Kidney epithelial cell (primary cell): ENCODE data around the gene TOMT. TPM values are rescaled to one million over a fixed set of nuclear protein-coding genes. Genes with fewer than 3 reads are reported as not detected.

Experiments
- DNase-seq: peaks from one replicate; pipeline ENCODE4 v3.0.0-alpha.2; 2010; ENCODE audit warnings: low read depth
- H3K27me3 ChIP-seq: 2 replicates; pipeline ENCODE4 v1.6.0; 2011; ENCODE audit warnings: low read length; ENCODE audit not compliant: control insufficient read depth, insufficient read depth
- H3K36me3 ChIP-seq: 2 replicates; pipeline ENCODE4 v1.5.1; 2011; ENCODE audit warnings: low read length; ENCODE audit not compliant: control insufficient read depth, insufficient read depth
- H3K4me3 ChIP-seq: 2 replicates; pipeline ENCODE4 v1.5.1; 2011; ENCODE audit warnings: low read depth, mild to moderate bottlenecking, control low read depth, low read length
- CTCF ChIP-seq: IDR thresholded peaks from 2 replicates; pipeline ENCODE4 v1.5.1; 2011; ENCODE audit warnings: mild to moderate bottlenecking, moderate library complexity, low read length, control low read depth, inconsistent platforms; ENCODE audit not compliant: insufficient read depth, poor library complexity, severe bottlenecking
- total RNA-seq: library from RNA; depleted of rRNA; stranded (reverse); fragments of >200 nt; gene quantifications from 2 replicates; pipeline ENCODE4 v1.2.3, GENCODE V29; 2015

Gene TOMT
- total RNA-seq, 1 donor from 2014 or later, result not detected

GRCh38 chr11:72112978-72113808, 7.5 kb downstream of the TOMT start:
- no peak for DNase-seq
- Histone ChIP-seq H3K4me3 (peak overlapping the region; percentile 15), H3K36me3 (no peaks in the 10 kb centered on the region), H3K27me3 (no peaks in the 10 kb centered on the region)
- no peak for TF ChIP-seq CTCF

- Histone ChIP-seq H3K36me3 (no peaks in the 10 kb centered on the region), H3K27me3 (no peaks in the 10 kb centered on the region), H3K4me3 (no peak overlapping the region)
- TF ChIP-seq CTCF, result no peak
- no peak for DNase-seq
Measured at GRCh38 chr11:72114570-72114969, 8.8 kb downstream of the TOMT start.

- DNase-seq, result no peak
- Histone ChIP-seq H3K36me3 (no peaks in the 10 kb centered on the region), H3K27me3 (no peaks in the 10 kb centered on the region), H3K4me3 (no peak overlapping the region)
- no peak for TF ChIP-seq CTCF
Measured at GRCh38 chr11:72116019-72116755, 10.5 kb downstream of the TOMT start.

GRCh38 chr11:72119198-72119597, 13.5 kb downstream of the TOMT start:
- no peak for DNase-seq
- H3K27me3 ChIP-seq, result no peaks in the 10 kb centered on the region
- H3K4me3 ChIP-seq, result no peak overlapping the region
- no peaks in the 10 kb centered on the region for H3K36me3 ChIP-seq
- TF ChIP-seq CTCF, result no peak

GRCh38 chr11:72120930-72121329, 15.2 kb downstream of the TOMT start:
- H3K36me3 ChIP-seq, result no peaks in the 10 kb centered on the region
- no peaks in the 10 kb centered on the region for H3K27me3 ChIP-seq
- DNase-seq, result no peak
- TF ChIP-seq CTCF, result no peak
- no peak overlapping the region for H3K4me3 ChIP-seq
